ENCODE results near the gene LMCD1. TPM values are rescaled to one million over a fixed set of nuclear protein-coding genes. Genes with fewer than 3 reads are reported as not detected.

The LMCD1 gene
- total RNA-seq, 1 donor from 2014 or later, result 26.1 TPM

DNA sequence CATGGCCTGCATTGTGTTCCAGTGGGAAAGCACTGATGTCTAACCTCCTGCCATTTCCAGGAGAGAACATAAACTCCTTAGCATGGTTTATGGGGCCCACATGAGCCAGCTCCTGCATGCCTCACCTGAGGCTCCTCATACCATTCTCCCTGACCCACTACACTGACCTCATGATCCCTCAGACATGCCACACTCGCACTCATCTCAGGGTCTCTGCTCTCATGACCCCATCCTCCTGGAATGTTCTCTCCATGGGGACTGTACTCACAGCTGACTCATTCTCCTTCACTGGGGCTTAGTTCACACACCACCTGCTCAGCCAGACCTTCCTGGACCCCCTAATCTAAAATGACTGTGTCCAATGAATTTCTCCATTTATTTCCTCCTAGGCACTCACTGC is 4.0 kb upstream of the LMCD1 start:
- H3K4me1 Mint-ChIP-seq (ENCODE audit: low read depth), result peaks cover 32% of the 10 kb centered on the region
- H3K36me3 Mint-ChIP-seq (ENCODE audit: insufficient read depth), result no peaks in the 10 kb centered on the region
- TF ChIP-seq CTCF (IDR thresholded peaks at IDR 0.05; ENCODE audit: unreplicated experiment), result no peak
- peaks cover 4% of the 10 kb centered on the region for H3K9me3 Mint-ChIP-seq (ENCODE audit: low read depth)
- no peaks in the 10 kb centered on the region for H3K27me3 Mint-ChIP-seq
- H3K4me3 Mint-ChIP-seq (ENCODE audit: low read depth), result no peak overlapping the region
- H3K27ac Mint-ChIP-seq, result peak overlapping the region; percentile 70
- DNase-seq (ENCODE audit: low spot score, unreplicated experiment), result no peak

DNA sequence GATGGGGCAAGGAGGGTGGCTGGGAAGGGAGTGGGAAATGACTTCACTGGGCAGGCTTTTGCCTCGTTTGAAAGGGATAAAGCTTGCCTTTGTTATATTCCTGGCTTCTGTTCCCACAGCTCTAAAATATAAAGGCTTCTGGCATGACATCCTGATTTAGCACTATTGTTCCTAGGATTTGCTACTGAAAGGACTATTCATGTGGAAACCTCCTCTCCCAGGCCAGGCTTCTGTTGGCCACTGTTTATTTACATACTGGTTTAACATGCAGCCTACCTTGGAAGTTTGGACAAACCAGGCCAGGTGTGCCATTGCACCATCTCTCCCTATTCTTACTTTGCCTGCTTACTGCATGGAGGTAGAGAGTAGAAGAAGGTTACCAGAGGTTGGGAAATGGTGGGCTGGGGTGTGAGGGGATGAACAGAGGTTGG is 2.4 kb upstream of the LMCD1 start:
- TF ChIP-seq CTCF (IDR thresholded peaks at IDR 0.05; ENCODE audit: unreplicated experiment), result no peak
- Mint-ChIP-seq H3K27me3 (no peaks in the 10 kb centered on the region), H3K4me1 (ENCODE audit: low read depth) (peaks cover 46% of the 10 kb centered on the region), H3K4me3 (ENCODE audit: low read depth) (no peak overlapping the region), H3K36me3 (ENCODE audit: insufficient read depth) (no peaks in the 10 kb centered on the region), H3K9me3 (ENCODE audit: low read depth) (peaks cover 4% of the 10 kb centered on the region), H3K27ac (peak overlapping the region; percentile 79)
- no peak for DNase-seq (ENCODE audit: low spot score, unreplicated experiment)

- peak; percentile 9 for DNase-seq (ENCODE audit: low spot score, unreplicated experiment)
- H3K4me3 Mint-ChIP-seq (ENCODE audit: low read depth), result peak overlapping the region; percentile 84
- peaks cover 4% of the 10 kb centered on the region for H3K9me3 Mint-ChIP-seq (ENCODE audit: low read depth)
- no peaks in the 10 kb centered on the region for H3K36me3 Mint-ChIP-seq (ENCODE audit: insufficient read depth)
- H3K4me1 Mint-ChIP-seq (ENCODE audit: low read depth), result peaks cover 48% of the 10 kb centered on the region
- H3K27ac Mint-ChIP-seq, result peak overlapping the region; percentile 99
- H3K27me3 Mint-ChIP-seq, result no peaks in the 10 kb centered on the region
- no peak for TF ChIP-seq CTCF (IDR thresholded peaks at IDR 0.05; ENCODE audit: unreplicated experiment)
These were observed 1.2 kb upstream of the LMCD1 start for GRCh38 chr3:8500319-8500988.

GRCh38 chr3:8500989-8501370 is 643 bp upstream of the LMCD1 start:
- Mint-ChIP-seq H3K27me3 (no peaks in the 10 kb centered on the region), H3K4me3 (ENCODE audit: low read depth) (peak overlapping the region; percentile 84), H3K4me1 (ENCODE audit: low read depth) (peaks cover 50% of the 10 kb centered on the region), H3K36me3 (ENCODE audit: insufficient read depth) (no peaks in the 10 kb centered on the region), H3K27ac (peak overlapping the region; percentile 99), H3K9me3 (ENCODE audit: low read depth) (peaks cover 4% of the 10 kb centered on the region)
- TF ChIP-seq CTCF (IDR thresholded peaks at IDR 0.05; ENCODE audit: unreplicated experiment), result no peak
- DNase-seq (ENCODE audit: low spot score, unreplicated experiment), result no peak

DNA sequence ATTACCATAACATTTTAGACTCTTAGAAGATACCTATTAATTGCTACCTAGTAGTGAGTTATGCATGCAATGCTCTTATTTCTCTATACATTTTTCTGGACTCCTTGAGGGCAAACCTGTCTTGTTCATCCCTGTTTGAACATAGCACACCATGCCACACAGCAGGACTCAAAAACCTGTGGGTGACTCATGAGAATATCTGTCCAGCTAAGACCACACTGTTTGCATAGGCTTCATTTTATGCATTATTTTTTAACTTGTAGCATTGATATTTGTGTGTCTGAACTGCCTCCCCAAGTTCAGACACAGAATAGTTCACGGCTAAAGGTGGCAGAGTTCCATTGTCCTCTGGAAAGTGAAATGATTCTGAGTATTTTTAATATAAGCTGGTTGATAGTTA is 1.8 kb downstream of the LMCD1 start:
- no peaks in the 10 kb centered on the region for H3K36me3 Mint-ChIP-seq (ENCODE audit: insufficient read depth)
- H3K4me3 Mint-ChIP-seq (ENCODE audit: low read depth), result no peak overlapping the region
- H3K27ac Mint-ChIP-seq, result no peak overlapping the region
- H3K9me3 Mint-ChIP-seq (ENCODE audit: low read depth), result no peaks in the 10 kb centered on the region
- DNase-seq (ENCODE audit: low spot score, unreplicated experiment), result no peak
- no peak for TF ChIP-seq CTCF (IDR thresholded peaks at IDR 0.05; ENCODE audit: unreplicated experiment)
- H3K4me1 Mint-ChIP-seq (ENCODE audit: low read depth), result peaks cover 45% of the 10 kb centered on the region
- no peaks in the 10 kb centered on the region for H3K27me3 Mint-ChIP-seq

Data from progenitor cell of endocrine pancreas (in vitro differentiated cells).